ENCODE measurements around the gene MYMK. TPM values are rescaled to one million over a fixed set of nuclear protein-coding genes. Genes with fewer than 3 reads are reported as not detected.

The MYMK gene, protein sequence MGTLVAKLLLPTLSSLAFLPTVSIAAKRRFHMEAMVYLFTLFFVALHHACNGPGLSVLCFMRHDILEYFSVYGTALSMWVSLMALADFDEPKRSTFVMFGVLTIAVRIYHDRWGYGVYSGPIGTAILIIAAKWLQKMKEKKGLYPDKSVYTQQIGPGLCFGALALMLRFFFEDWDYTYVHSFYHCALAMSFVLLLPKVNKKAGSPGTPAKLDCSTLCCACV
- polyA plus RNA-seq, result not detected

DNA sequence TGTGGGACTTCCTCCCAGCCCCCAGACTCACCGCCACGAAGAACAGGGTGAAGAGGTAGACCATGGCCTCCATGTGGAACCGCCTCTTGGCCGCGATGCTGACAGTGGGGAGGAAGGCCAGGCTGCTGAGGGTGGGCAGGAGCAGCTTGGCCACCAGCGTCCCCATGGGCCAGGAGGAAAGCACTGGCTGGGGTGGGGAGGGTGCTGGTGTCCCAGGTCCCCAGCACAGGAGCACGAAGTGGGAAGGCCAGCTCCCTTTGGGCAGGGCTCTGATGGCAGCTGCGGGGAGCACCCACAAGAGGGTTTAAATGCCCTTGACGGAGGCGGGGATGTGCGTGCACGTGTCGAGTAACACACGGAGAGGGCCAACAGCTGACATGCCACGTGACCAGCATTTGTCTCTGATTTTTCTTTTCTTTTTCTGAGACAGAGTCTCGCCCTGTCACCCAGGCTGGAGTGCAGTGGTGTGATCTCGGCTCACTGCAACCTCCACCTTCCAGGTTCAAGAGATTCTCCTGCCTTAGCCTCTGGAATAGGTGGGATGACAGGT, at the start of gene MYMK:
Gene MYMK (minus strand): TSS at position 281 of the 550 bp plus-strand sequence. CDS start 115 bp downstream, at position 166.
- no peaks in the 10 kb centered on the region for H3K27me3 ChIP-seq (ENCODE audit: control insufficient read depth in 1 of 2, insufficient read depth in 2 of 2, low read length in 2 of 2)
- WGBS, 2 donors, result 95 to 96% methylated on average over 17 of the region's 17 CpGs
- no peak within 1 kb of the TSS for H3K4me3 ChIP-seq (ENCODE audit: low read depth in 1 of 2, low read length in 2 of 2)
- no peak within 1 kb of the TSS for H3K27ac ChIP-seq (ENCODE audit: low read depth in 2 of 2, low read length in 1 of 2)
- H3K9me3 ChIP-seq (ENCODE audit: control insufficient read depth in 2 of 2, insufficient read depth in 1 of 2, low read depth in 1 of 2, low read length in 1 of 2), result no peaks in the 10 kb centered on the region
- H3K36me3 ChIP-seq (ENCODE audit: control insufficient read depth in 2 of 2, insufficient read depth in 2 of 2, low read length in 1 of 2), result no peaks in the 10 kb centered on the region
- H3K4me1 ChIP-seq (ENCODE audit: control insufficient read depth in 2 of 2, insufficient read depth in 2 of 2, low read length in 1 of 2), result peaks cover 0 to 12% of the 10 kb centered on the region in 2 donors

DNA sequence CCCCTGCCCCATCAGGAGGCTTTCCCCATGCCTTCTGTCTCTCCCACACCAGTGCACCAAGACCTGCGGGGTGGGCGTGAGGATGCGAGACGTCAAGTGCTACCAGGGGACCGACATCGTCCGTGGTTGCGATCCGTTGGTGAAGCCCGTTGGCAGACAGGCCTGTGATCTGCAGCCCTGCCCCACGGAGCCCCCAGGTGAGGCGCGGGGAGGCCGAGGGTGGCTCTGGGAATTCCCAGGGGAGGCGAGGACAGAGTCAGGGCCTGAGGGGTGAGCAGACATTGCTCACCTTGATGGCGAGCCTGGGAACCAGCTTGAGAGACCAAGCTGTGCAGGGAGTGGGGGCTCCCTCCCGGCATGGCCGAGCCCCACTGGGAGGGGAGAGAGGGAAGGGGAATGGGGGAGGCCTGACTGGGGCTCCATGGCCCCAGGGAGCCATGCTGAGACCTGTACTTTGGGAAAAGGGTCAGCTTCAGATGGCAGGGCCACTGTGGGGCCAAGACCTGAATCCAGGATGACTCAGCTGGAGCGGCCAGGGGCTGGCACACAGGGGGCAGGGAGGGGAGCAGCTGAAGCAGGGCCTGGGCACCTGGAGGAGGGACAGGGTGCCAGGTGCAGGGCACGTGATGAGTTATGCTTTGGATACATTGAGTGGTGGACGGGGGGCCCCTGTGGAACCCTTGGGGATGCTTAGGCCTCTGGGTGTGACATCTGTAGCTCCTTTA, 49.2 kb upstream of the MYMK start:
- WGBS, 2 donors, result 86 to 88% methylated on average over 21 of the region's 21 CpGs
- no peaks in the 10 kb centered on the region for H3K36me3 ChIP-seq (ENCODE audit: control insufficient read depth in 2 of 2, insufficient read depth in 2 of 2, low read length in 1 of 2)
- no peak overlapping the region for H3K27ac ChIP-seq (ENCODE audit: low read depth in 2 of 2, low read length in 1 of 2)
- peaks cover 2 to 9% of the 10 kb centered on the region in 2 donors for H3K4me1 ChIP-seq (ENCODE audit: control insufficient read depth in 2 of 2, insufficient read depth in 2 of 2, low read length in 1 of 2)
- no peaks in the 10 kb centered on the region for H3K9me3 ChIP-seq (ENCODE audit: control insufficient read depth in 2 of 2, insufficient read depth in 1 of 2, low read depth in 1 of 2, low read length in 1 of 2)
- H3K27me3 ChIP-seq (ENCODE audit: control insufficient read depth in 1 of 2, insufficient read depth in 2 of 2, low read length in 2 of 2), result no peaks in the 10 kb centered on the region
- no peak overlapping the region for H3K4me3 ChIP-seq (ENCODE audit: low read depth in 1 of 2, low read length in 2 of 2)

DNA sequence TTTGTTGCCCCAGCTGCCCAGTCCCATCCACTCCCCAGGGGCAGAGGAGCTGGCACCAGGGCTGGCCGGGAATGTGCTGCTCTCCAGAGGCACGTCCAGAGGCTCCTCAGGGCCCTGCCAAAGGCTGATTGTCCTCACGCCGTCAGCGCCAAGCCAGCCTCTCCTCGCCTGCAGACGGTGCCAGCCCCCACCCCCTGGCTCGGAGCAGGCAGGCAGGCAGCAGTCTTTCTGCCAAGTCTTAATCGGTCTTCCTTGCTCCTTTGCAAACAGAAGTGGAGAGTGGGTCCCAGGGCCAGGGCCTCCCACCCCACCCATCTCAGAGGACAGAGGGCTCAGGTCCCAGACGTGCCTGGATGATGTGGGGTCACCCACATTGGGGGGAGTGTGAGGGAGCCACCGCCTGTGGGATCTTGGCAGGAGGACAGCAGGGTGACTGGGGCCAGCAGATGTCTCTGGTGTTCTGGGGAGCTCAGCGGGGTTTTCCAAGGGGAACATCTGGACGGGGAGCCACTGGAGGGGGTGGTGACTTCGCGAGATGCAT, 48.1 kb upstream of the MYMK start:
- Histone ChIP-seq H3K27me3 (ENCODE audit: control insufficient read depth in 1 of 2, insufficient read depth in 2 of 2, low read length in 2 of 2) (no peaks in the 10 kb centered on the region), H3K4me3 (ENCODE audit: low read depth in 1 of 2, low read length in 2 of 2) (no peak overlapping the region), H3K36me3 (ENCODE audit: control insufficient read depth in 2 of 2, insufficient read depth in 2 of 2, low read length in 1 of 2) (no peaks in the 10 kb centered on the region), H3K4me1 (ENCODE audit: control insufficient read depth in 2 of 2, insufficient read depth in 2 of 2, low read length in 1 of 2) (peaks cover 2 to 9% of the 10 kb centered on the region in 2 donors), H3K9me3 (ENCODE audit: control insufficient read depth in 2 of 2, insufficient read depth in 1 of 2, low read depth in 1 of 2, low read length in 1 of 2) (no peaks in the 10 kb centered on the region), H3K27ac (ENCODE audit: low read depth in 2 of 2, low read length in 1 of 2) (no peak overlapping the region)
- WGBS, 2 donors, result 25 to 32% methylated on average over 15 of the region's 15 CpGs

DNA sequence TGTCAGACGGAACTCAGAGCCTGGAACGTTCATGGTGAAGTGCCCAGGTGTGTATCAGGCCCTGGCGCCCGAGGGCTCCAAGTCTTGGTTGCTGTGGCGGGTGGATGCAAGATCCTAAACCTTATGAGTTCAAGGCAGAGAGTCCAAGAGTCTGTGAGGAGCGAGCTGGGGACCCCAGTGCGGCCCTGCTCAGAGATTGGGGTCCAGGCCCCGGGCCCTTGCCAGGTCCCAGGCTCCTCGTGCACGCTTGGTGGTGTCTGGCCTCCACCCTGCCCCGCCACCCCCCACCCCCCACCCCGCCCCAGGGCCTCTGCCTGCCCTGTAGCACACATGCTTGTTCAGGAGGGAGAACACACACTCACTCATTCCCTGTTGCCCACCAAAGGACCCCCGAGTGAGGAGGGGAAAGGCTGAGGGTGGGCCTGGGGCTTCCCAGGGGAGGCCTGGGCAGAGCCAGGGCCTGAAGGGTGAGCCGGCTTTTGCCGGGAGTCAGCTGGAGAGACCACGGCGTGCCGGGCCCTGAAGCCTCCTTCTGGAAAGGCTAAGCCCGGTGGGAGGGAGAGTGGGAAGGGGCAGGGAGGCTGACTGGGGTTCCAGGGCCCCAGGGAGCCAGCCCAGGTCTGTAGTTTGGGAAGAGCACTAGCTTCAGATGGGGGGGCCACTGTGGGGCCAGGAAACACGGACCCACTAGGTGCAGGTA, 47.3 kb upstream of the MYMK start:
- H3K4me1 ChIP-seq (ENCODE audit: control insufficient read depth in 2 of 2, insufficient read depth in 2 of 2, low read length in 1 of 2), result peaks cover 2 to 8% of the 10 kb centered on the region in 2 donors
- H3K36me3 ChIP-seq (ENCODE audit: control insufficient read depth in 2 of 2, insufficient read depth in 2 of 2, low read length in 1 of 2), result no peaks in the 10 kb centered on the region
- no peak overlapping the region for H3K27ac ChIP-seq (ENCODE audit: low read depth in 2 of 2, low read length in 1 of 2)
- no peaks in the 10 kb centered on the region for H3K9me3 ChIP-seq (ENCODE audit: control insufficient read depth in 2 of 2, insufficient read depth in 1 of 2, low read depth in 1 of 2, low read length in 1 of 2)
- 73 to 75% methylated on average over 20 of the region's 20 CpGs for WGBS, 2 donors
- H3K4me3 ChIP-seq (ENCODE audit: low read depth in 1 of 2, low read length in 2 of 2), result no peak overlapping the region
- peaks cover 0 to 2% of the 10 kb centered on the region in 2 donors for H3K27me3 ChIP-seq (ENCODE audit: control insufficient read depth in 1 of 2, insufficient read depth in 2 of 2, low read length in 2 of 2)

DNA sequence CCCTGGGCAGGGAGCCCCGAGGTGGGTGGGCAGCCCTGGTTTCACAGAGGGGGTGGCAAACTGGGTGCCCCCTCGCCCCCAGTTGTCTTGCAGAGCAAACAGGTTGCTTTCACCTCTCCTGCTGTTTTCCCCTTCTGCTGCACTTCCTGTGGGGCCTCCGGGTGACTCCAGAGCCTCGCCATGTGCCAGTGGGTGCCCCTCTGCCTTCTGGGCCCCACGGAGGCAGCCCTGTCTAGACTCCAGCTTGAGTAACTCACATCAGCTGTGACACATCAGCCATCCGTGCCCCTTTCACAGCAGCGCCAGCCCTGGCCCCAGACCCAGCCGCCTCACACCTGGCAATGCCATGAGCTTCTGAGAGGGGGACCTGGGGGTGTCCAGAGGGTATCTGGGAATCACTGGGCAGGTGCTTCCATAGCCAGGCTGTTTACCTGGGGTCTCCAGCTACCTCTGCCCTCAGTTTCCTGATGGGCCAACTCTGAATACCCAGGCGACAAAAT, 46.7 kb upstream of the MYMK start:
- no peaks in the 10 kb centered on the region for H3K9me3 ChIP-seq (ENCODE audit: control insufficient read depth in 2 of 2, insufficient read depth in 1 of 2, low read depth in 1 of 2, low read length in 1 of 2)
- WGBS, 2 donors, result 69 to 77% methylated on average over 9 of the region's 9 CpGs
- H3K4me3 ChIP-seq (ENCODE audit: low read depth in 1 of 2, low read length in 2 of 2), result no peak overlapping the region

DNA sequence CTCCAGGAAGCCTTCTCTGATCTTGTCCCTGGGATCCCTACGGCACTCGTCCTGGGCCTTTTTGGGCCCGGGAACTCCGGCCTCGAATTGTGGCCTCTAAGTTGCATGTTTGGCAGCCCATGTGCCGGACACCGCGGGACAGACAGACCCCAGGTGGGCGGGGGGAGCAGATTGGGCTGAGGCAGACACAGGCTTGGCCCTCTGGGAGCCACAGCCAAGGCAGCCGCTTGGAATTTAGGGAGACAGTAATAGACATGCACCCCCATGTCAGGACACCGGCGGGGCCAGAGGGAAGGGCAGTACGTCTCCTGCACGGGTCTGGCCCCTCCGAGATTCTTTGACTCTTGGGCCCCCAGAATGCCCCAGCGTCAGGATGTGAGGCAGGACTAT, 45.9 kb upstream of the MYMK start:
- 82% methylated on average over 14 to 16 of the region's 16 CpGs for WGBS, 2 donors
- H3K9me3 ChIP-seq (ENCODE audit: control insufficient read depth in 2 of 2, insufficient read depth in 1 of 2, low read depth in 1 of 2, low read length in 1 of 2), result no peaks in the 10 kb centered on the region

More for the DNA sequence above, 46.7 kb upstream of the MYMK start:
- H3K27ac ChIP-seq (ENCODE audit: low read depth in 2 of 2, low read length in 1 of 2), result no peak overlapping the region
- no peaks in the 10 kb centered on the region for H3K36me3 ChIP-seq (ENCODE audit: control insufficient read depth in 2 of 2, insufficient read depth in 2 of 2, low read length in 1 of 2)
- H3K4me1 ChIP-seq (ENCODE audit: control insufficient read depth in 2 of 2, insufficient read depth in 2 of 2, low read length in 1 of 2), result peaks cover 2 to 9% of the 10 kb centered on the region in 2 donors
- H3K27me3 ChIP-seq (ENCODE audit: control insufficient read depth in 1 of 2, insufficient read depth in 2 of 2, low read length in 2 of 2), result peaks cover 0 to 2% of the 10 kb centered on the region in 2 donors

DNA sequence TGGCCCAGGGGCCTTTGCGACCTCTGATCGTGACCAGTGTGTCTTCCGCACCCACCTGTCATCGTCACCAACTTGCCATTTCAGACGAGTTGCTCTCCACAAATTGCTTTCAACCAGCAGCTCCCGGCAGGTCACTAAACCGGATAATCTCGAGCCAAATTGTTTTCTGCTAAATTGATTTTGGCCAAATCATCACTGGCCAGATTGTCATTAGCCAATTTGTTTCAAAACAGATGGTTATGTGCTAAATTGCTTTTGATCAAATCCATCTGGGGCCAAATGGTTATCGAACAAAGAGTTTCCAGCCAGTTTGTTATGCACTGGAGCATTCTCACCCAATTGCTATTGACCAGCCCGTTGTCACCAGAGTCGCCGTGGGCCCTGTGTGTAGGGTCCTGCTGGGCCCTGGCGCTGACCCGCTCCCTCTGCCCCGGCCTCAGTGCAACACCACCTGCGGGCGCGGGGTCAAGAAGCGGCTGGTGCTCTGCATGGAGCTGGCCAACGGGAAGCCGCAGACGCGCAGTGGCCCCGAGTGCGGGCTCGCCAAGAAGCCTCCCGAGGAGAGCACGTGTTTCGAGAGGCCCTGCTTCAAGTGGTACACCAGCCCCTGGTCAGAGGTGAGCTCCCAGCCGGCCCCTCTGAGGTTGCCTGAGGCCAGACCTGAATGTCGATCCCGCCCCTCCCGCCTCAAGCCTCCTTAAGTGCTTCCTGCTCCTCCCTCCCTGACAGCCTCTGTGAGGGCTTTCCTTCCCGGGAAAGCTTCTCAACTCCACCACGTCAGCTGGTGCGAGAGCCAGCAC, 45.3 kb upstream of the MYMK start:
- Histone ChIP-seq H3K9me3 (ENCODE audit: control insufficient read depth in 2 of 2, insufficient read depth in 1 of 2, low read depth in 1 of 2, low read length in 1 of 2) (no peaks in the 10 kb centered on the region), H3K36me3 (ENCODE audit: control insufficient read depth in 2 of 2, insufficient read depth in 2 of 2, low read length in 1 of 2) (no peaks in the 10 kb centered on the region), H3K27me3 (ENCODE audit: control insufficient read depth in 1 of 2, insufficient read depth in 2 of 2, low read length in 2 of 2) (peaks cover 0 to 2% of the 10 kb centered on the region in 2 donors), H3K4me1 (ENCODE audit: control insufficient read depth in 2 of 2, insufficient read depth in 2 of 2, low read length in 1 of 2) (peaks cover 2 to 9% of the 10 kb centered on the region in 2 donors), H3K27ac (ENCODE audit: low read depth in 2 of 2, low read length in 1 of 2) (no peak overlapping the region), H3K4me3 (ENCODE audit: low read depth in 1 of 2, low read length in 2 of 2) (no peak overlapping the region)
- WGBS, 2 donors, result 75 to 77% methylated on average over 36 of the region's 36 CpGs

More for the DNA sequence above, 45.9 kb upstream of the MYMK start:
- Histone ChIP-seq H3K36me3 (ENCODE audit: control insufficient read depth in 2 of 2, insufficient read depth in 2 of 2, low read length in 1 of 2) (no peaks in the 10 kb centered on the region), H3K27ac (ENCODE audit: low read depth in 2 of 2, low read length in 1 of 2) (no peak overlapping the region), H3K27me3 (ENCODE audit: control insufficient read depth in 1 of 2, insufficient read depth in 2 of 2, low read length in 2 of 2) (peaks cover 0 to 2% of the 10 kb centered on the region in 2 donors), H3K4me3 (ENCODE audit: low read depth in 1 of 2, low read length in 2 of 2) (no peak overlapping the region), H3K4me1 (ENCODE audit: control insufficient read depth in 2 of 2, insufficient read depth in 2 of 2, low read length in 1 of 2) (peaks cover 2 to 9% of the 10 kb centered on the region in 2 donors)

DNA sequence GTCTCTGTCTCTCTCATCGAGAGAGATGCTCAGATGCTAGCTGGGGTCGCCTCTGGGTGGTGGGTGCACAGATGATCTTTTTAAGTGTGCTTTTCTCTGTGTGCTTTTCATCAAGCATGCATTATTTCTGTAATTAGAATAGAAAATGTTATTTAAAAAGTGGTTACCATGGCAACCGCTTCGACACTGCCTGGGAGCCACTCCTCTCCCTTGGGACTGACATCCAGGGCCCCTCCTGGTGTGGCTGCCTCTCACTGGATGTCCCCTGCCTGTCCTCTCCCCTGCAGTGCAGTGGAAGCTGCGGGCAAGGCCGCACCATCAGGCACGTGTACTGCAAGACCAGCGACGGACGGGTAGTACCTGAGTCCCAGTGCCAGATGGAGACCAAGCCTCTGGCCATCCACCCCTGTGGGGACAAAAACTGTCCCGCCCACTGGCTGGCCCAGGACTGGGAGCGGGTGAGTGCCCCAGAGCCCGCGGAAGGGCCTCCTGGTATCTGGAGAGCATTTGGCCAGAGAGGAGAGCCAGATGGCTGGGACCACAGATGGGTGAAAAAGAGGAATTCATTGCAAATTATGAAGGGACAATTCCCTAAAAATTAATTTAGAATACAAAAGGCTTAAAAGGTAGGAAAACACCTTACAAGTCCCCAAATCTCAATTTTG, 44.5 kb upstream of the MYMK start:
- H3K27me3 ChIP-seq (ENCODE audit: control insufficient read depth in 1 of 2, insufficient read depth in 2 of 2, low read length in 2 of 2), result peaks cover 0 to 2% of the 10 kb centered on the region in 2 donors
- 81 to 83% methylated on average over 14 of the region's 14 CpGs for WGBS, 2 donors
- peaks cover 2 to 9% of the 10 kb centered on the region in 2 donors for H3K4me1 ChIP-seq (ENCODE audit: control insufficient read depth in 2 of 2, insufficient read depth in 2 of 2, low read length in 1 of 2)
- no peaks in the 10 kb centered on the region for H3K9me3 ChIP-seq (ENCODE audit: control insufficient read depth in 2 of 2, insufficient read depth in 1 of 2, low read depth in 1 of 2, low read length in 1 of 2)
- no peaks in the 10 kb centered on the region for H3K36me3 ChIP-seq (ENCODE audit: control insufficient read depth in 2 of 2, insufficient read depth in 2 of 2, low read length in 1 of 2)
- no peak overlapping the region for H3K27ac ChIP-seq (ENCODE audit: low read depth in 2 of 2, low read length in 1 of 2)
- H3K4me3 ChIP-seq (ENCODE audit: low read depth in 1 of 2, low read length in 2 of 2), result no peak overlapping the region

Data from esophagus (tissue), 2 donors.